ENCODE data around the gene SEC31A.
A peak's percentile ranks its signal among the peaks of the same experiment; 100 is the strongest.

Gene SEC31A

DNA sequence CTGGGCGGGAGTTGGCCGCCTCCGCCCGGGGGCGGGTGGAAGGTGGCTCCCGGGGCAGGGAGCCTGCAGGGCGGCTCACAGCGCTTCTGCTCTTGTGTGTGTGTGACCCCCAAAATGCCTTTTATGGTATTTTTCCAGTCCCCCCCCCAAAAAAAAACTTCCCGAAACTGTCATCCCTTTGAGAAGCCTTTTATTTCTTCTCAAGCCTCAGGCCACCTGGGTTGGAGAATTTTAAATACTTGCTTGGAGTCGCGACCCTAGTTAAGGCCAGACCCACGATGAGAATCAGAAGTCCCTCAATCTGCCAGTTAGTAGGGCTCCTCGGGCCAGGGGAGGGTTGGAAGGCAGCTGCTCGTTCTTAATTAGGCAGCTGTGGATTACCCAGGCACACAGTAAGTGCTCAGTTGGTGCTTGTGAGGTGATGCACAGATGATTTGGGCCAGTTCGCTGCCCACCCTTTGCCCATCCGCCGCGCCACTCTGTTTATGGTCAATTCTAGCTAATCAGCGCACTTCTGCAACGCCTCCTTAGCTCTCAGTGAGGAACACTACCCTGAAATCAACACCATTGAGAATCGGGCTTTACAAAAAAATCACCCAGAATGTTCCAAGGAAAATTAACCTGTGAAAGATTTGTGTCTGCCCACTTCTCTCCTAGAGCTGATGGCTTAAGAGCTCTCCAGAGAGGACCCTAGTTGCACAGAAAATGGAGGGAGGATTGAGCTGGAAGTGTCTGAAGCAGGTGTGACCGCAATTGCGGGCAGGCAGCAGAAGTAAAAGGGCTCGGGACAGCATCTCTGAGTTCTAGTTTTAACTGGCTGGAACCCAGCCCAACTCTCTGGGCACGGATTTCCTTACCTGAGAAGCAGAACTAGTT is 91.7 kb downstream of the SEC31A start:
- CTCF ChIA-PET: interaction anchor here (0.6 to 1.7 kb wide), 5 partner anchors 14 to 189 kb away, joined by 3 read pairs; no protein-coding TSS in a partner anchor
- peaks cover 3% of the 10 kb centered on the region for H3K4me1 ChIP-seq (ENCODE audit: control insufficient read depth, insufficient read depth, low read length)
- H3K36me3 ChIP-seq (ENCODE audit: control insufficient read depth in 2 of 2, insufficient read depth in 1 of 2, low read length in 2 of 2): peaks cover 0 to 6% of the 10 kb centered on the region in 2 experiments; a peak in 2 of 3 replicates
- POLR2A ChIA-PET: interaction anchor here (0.7 to 2.0 kb wide), 6 partner anchors 10 to 77 kb away, joined by 3 to 14 read pairs (median 4); no protein-coding TSS in a partner anchor
- no peaks in the 10 kb centered on the region for H3K9me3 ChIP-seq (ENCODE audit: control insufficient read depth, insufficient read depth, low read depth, low read length)
- H3K27ac ChIP-seq (ENCODE audit: extremely low read depth, low read depth, low read length): no peak overlapping the region; the same call in 1 of the 2 replicates
- H3K4me3 ChIP-seq (ENCODE audit: low read depth, low read length): peak overlapping the region; percentile 66
- no peak for TF ChIP-seq ZNF121 (tag by site-specific recombination; IDR thresholded peaks at IDR 0.05)
- TF ChIP-seq PRDM1 (tag by site-specific recombination; IDR thresholded peaks at IDR 0.05): no peak
- no peak for TF ChIP-seq GLIS1 (tag by site-specific recombination; IDR thresholded peaks at IDR 0.05)
- TF ChIP-seq, protein P1, sequence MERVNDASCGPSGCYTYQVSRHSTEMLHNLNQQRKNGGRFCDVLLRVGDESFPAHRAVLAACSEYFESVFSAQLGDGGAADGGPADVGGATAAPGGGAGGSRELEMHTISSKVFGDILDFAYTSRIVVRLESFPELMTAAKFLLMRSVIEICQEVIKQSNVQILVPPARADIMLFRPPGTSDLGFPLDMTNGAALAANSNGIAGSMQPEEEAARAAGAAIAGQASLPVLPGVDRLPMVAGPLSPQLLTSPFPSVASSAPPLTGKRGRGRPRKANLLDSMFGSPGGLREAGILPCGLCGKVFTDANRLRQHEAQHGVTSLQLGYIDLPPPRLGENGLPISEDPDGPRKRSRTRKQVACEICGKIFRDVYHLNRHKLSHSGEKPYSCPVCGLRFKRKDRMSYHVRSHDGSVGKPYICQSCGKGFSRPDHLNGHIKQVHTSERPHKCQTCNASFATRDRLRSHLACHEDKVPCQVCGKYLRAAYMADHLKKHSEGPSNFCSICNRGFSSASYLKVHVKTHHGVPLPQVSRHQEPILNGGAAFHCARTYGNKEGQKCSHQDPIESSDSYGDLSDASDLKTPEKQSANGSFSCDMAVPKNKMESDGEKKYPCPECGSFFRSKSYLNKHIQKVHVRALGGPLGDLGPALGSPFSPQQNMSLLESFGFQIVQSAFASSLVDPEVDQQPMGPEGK (tag by site-specific recombination; IDR thresholded peaks at IDR 0.05): peak; percentile 17; the same call in 1 of the 2 replicates
- TF ChIP-seq, protein P2, sequence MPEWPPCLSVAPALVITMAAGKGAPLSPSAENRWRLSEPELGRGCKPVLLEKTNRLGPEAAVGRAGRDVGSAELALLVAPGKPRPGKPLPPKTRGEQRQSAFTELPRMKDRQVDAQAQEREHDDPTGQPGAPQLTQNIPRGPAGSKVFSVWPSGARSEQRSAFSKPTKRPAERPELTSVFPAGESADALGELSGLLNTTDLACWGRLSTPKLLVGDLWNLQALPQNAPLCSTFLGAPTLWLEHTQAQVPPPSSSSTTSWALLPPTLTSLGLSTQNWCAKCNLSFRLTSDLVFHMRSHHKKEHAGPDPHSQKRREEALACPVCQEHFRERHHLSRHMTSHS (tag by site-specific recombination; IDR thresholded peaks at IDR 0.05): no peak
- TF ChIP-seq, protein P3, sequence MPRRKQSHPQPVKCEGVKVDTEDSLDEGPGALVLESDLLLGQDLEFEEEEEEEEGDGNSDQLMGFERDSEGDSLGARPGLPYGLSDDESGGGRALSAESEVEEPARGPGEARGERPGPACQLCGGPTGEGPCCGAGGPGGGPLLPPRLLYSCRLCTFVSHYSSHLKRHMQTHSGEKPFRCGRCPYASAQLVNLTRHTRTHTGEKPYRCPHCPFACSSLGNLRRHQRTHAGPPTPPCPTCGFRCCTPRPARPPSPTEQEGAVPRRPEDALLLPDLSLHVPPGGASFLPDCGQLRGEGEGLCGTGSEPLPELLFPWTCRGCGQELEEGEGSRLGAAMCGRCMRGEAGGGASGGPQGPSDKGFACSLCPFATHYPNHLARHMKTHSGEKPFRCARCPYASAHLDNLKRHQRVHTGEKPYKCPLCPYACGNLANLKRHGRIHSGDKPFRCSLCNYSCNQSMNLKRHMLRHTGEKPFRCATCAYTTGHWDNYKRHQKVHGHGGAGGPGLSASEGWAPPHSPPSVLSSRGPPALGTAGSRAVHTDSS (tag by site-specific recombination; IDR thresholded peaks at IDR 0.05): no peak
- TF ChIP-seq ZNF132 (tag by site-specific recombination; IDR thresholded peaks at IDR 0.05; ENCODE audit: borderline replicate concordance): no peak
- TF ChIP-seq ZBTB20 (tag by site-specific recombination; IDR thresholded peaks at IDR 0.05): no peak
- TF ChIP-seq, protein P4, sequence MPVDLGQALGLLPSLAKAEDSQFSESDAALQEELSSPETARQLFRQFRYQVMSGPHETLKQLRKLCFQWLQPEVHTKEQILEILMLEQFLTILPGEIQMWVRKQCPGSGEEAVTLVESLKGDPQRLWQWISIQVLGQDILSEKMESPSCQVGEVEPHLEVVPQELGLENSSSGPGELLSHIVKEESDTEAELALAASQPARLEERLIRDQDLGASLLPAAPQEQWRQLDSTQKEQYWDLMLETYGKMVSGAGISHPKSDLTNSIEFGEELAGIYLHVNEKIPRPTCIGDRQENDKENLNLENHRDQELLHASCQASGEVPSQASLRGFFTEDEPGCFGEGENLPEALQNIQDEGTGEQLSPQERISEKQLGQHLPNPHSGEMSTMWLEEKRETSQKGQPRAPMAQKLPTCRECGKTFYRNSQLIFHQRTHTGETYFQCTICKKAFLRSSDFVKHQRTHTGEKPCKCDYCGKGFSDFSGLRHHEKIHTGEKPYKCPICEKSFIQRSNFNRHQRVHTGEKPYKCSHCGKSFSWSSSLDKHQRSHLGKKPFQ (tag by site-specific recombination; IDR thresholded peaks at IDR 0.05): no peak
- TF ChIP-seq, protein P5, sequence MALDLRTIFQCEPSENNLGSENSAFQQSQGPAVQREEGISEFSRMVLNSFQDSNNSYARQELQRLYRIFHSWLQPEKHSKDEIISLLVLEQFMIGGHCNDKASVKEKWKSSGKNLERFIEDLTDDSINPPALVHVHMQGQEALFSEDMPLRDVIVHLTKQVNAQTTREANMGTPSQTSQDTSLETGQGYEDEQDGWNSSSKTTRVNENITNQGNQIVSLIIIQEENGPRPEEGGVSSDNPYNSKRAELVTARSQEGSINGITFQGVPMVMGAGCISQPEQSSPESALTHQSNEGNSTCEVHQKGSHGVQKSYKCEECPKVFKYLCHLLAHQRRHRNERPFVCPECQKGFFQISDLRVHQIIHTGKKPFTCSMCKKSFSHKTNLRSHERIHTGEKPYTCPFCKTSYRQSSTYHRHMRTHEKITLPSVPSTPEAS (tag by site-specific recombination; IDR thresholded peaks at IDR 0.05): no peak
- TF ChIP-seq KLF1 (tag by site-specific recombination; IDR thresholded peaks at IDR 0.05): 0 out of 2 replicates have a peak, but pooled peaks have one; percentile 4
- no peak for TF ChIP-seq KLF16 (tag by site-specific recombination; IDR thresholded peaks at IDR 0.05)
- TF ChIP-seq ZNF777 (tag by site-specific recombination; IDR thresholded peaks at IDR 0.05; ENCODE audit: borderline replicate concordance): no peak
- TF ChIP-seq ZNF658 (tag by site-specific recombination; IDR thresholded peaks at IDR 0.05): no peak
- no peak for TF ChIP-seq ZNF169 (tag by site-specific recombination; IDR thresholded peaks at IDR 0.05)
- no peak for TF ChIP-seq ZNF549 (tag by site-specific recombination; IDR thresholded peaks at IDR 0.05)
- TF ChIP-seq GLIS2 (tag by site-specific recombination; IDR thresholded peaks at IDR 0.05): 0 out of 2 replicates have a peak, but pooled peaks have one; percentile 7
- TF ChIP-seq, protein P6, sequence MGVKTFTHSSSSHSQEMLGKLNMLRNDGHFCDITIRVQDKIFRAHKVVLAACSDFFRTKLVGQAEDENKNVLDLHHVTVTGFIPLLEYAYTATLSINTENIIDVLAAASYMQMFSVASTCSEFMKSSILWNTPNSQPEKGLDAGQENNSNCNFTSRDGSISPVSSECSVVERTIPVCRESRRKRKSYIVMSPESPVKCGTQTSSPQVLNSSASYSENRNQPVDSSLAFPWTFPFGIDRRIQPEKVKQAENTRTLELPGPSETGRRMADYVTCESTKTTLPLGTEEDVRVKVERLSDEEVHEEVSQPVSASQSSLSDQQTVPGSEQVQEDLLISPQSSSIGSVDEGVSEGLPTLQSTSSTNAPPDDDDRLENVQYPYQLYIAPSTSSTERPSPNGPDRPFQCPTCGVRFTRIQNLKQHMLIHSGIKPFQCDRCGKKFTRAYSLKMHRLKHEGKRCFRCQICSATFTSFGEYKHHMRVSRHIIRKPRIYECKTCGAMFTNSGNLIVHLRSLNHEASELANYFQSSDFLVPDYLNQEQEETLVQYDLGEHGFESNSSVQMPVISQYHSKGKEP (tag by site-specific recombination; IDR thresholded peaks at IDR 0.05): no peak
- peak; percentile 80 for TF ChIP-seq ZNF335 (tag by site-specific recombination; conservative IDR thresholded peaks at IDR 0.05)
- TF ChIP-seq, protein P7, sequence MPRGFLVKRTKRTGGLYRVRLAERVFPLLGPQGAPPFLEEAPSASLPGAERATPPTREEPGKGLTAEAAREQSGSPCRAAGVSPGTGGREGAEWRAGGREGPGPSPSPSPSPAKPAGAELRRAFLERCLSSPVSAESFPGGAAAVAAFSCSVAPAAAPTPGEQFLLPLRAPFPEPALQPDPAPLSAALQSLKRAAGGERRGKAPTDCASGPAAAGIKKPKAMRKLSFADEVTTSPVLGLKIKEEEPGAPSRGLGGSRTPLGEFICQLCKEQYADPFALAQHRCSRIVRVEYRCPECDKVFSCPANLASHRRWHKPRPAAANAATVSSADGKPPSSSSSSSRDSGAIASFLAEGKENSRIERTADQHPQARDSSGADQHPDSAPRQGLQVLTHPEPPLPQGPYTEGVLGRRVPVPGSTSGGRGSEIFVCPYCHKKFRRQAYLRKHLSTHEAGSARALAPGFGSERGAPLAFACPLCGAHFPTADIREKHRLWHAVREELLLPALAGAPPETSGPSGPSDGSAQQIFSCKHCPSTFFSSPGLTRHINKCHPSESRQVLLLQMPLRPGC (tag by site-specific recombination; IDR thresholded peaks at IDR 0.05): no peak
- TF ChIP-seq SETDB1 (IDR thresholded peaks at IDR 0.05; ENCODE audit: insufficient read length, low read length): no peak
- no peak for TF ChIP-seq ZNF558 (tag by site-specific recombination; IDR thresholded peaks at IDR 0.05)
- TF ChIP-seq ZNF184 (tag by site-specific recombination; IDR thresholded peaks at IDR 0.05): no peak
- 0 out of 2 replicates have a peak, but pooled peaks have one; percentile 12 for TF ChIP-seq SP3 (tag by site-specific recombination; IDR thresholded peaks at IDR 0.05)
- no peak for TF ChIP-seq ZNF747 (tag by site-specific recombination; IDR thresholded peaks at IDR 0.05)
- no peak for TF ChIP-seq ZNF837 (tag by site-specific recombination; IDR thresholded peaks at IDR 0.05)
- TF ChIP-seq ZNF843 (tag by site-specific recombination; IDR thresholded peaks at IDR 0.05): no peak
